Peyer's patch (tissue), 4 donors: ENCODE data around the gene SLC9A7. TPM values are rescaled to one million over a fixed set of nuclear protein-coding genes. Genes with fewer than 3 reads are reported as not detected.

Experiments used
- DNase-seq, 3 donors: peaks; one replicate each; pipeline ENCODE4 v3.0.0-alpha.2; 2017 to 2019
- H3K27ac ChIP-seq, 4 donors: fragments of 200-600 bp; sonication (generic); one replicate each; pipeline ENCODE4 v1.5.1; 2016 to 2019
- H3K27me3 ChIP-seq, 2 donors: fragments of 200-600 bp; sonication (generic); one replicate each; pipeline ENCODE4 v1.5.1; 2019
- H3K36me3 ChIP-seq, 3 donors: fragments of 200-600 bp; sonication (generic); one replicate each; pipeline ENCODE4 v1.5.1; 2016 to 2019
- H3K4me1 ChIP-seq, 4 donors: fragments of 200-600 bp; sonication (generic); one replicate each; pipeline ENCODE4 v1.5.1; 2016 to 2019
- H3K4me3 ChIP-seq, 4 donors: fragments of 200-600 bp; sonication (generic); 1 replicate in 3 of 4; 2 replicates in 1 of 4; pipeline ENCODE4 v1.5.1; 2016 to 2019; ENCODE audit warnings: mild to moderate bottlenecking in 1 of 4
- H3K9me3 ChIP-seq, 4 donors: fragments of 200-600 bp; sonication (generic); one replicate each; pipeline ENCODE4 v1.5.1; 2016 to 2019; ENCODE audit warnings: mild to moderate bottlenecking in 1 of 4
- POLR2A ChIP-seq, 2 donors: fragments of 450-650 bp; IDR thresholded peaks; one replicate each; pipeline ENCODE4 v1.5.1; 2017; ENCODE audit warnings: antibody characterized with exemption in 2 of 2, mild to moderate bottlenecking in 2 of 2, moderate library complexity in 2 of 2
- total RNA-seq, 4 donors: library from RNA; depleted of rRNA; stranded (reverse); fragments of >200 nt; gene quantifications; one replicate each; pipeline ENCODE4 v1.1.0, GENCODE V29; 2016
- TF ChIP-seq, protein P1 (sequence below), 6 experiments: fragments of 450-650 bp in 4 of 6; fragments of 200-600 bp in 2 of 6; sonication (generic) in 1 of 6; IDR thresholded peaks; one replicate each; pipeline ENCODE4 v1.5.1; 2017 to 2019; ENCODE audit warnings: antibody characterized with exemption in 6 of 6, mild to moderate bottlenecking in 3 of 6, moderate library complexity in 1 of 6

SLC9A7 gene
- total RNA-seq, 4 donors from 2014 or later = 0.35 to 9.1 (median 2.2) TPM

- no peaks in the 10 kb centered on the region for H3K4me1 ChIP-seq
- no peak for DNase-seq
- no peak for TF ChIP-seq POLR2A (IDR thresholded peaks at IDR 0.05)
- TF ChIP-seq, protein P1, sequence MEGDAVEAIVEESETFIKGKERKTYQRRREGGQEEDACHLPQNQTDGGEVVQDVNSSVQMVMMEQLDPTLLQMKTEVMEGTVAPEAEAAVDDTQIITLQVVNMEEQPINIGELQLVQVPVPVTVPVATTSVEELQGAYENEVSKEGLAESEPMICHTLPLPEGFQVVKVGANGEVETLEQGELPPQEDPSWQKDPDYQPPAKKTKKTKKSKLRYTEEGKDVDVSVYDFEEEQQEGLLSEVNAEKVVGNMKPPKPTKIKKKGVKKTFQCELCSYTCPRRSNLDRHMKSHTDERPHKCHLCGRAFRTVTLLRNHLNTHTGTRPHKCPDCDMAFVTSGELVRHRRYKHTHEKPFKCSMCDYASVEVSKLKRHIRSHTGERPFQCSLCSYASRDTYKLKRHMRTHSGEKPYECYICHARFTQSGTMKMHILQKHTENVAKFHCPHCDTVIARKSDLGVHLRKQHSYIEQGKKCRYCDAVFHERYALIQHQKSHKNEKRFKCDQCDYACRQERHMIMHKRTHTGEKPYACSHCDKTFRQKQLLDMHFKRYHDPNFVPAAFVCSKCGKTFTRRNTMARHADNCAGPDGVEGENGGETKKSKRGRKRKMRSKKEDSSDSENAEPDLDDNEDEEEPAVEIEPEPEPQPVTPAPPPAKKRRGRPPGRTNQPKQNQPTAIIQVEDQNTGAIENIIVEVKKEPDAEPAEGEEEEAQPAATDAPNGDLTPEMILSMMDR (IDR thresholded peaks at IDR 0.05) = no peak
- H3K36me3 ChIP-seq = no peaks in the 10 kb centered on the region
- H3K4me3 ChIP-seq = no peak overlapping the region
- no peaks in the 10 kb centered on the region for H3K9me3 ChIP-seq
- H3K27me3 ChIP-seq = no peaks in the 10 kb centered on the region
- no peak overlapping the region for H3K27ac ChIP-seq
Measured at GRCh38 chrX:46636223-46636622, 122.7 kb downstream of the SLC9A7 start.

DNA sequence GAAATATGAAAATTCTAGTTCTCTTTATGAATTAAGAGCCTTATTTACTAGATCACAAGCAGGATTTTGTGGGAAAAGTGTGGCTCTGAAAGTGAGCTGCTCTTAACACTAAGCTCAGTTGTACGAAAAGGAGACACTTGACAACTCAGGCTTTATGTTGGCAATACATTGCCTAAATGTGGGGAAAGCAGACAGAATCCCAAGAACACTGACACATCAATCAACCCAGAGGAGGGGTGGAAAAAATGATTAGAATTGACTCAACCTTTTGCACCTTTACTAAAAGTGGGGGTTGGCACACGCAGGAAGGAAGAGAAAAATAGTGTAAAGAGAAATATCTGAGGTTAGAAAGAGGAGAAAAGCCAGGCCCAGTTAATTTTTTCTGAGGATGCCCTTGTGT, 123.7 kb downstream of the SLC9A7 start:
- Histone ChIP-seq H3K36me3 (no peaks in the 10 kb centered on the region), H3K4me3 (no peak overlapping the region), H3K4me1 (no peaks in the 10 kb centered on the region), H3K9me3 (no peaks in the 10 kb centered on the region), H3K27ac (no peak overlapping the region), H3K27me3 (no peaks in the 10 kb centered on the region)
- no peak for DNase-seq
- TF ChIP-seq, protein P1 (IDR thresholded peaks at IDR 0.05) = no peak
- TF ChIP-seq POLR2A (IDR thresholded peaks at IDR 0.05) = no peak

- TF ChIP-seq, protein P1 (IDR thresholded peaks at IDR 0.05) = no peak
- no peak for TF ChIP-seq POLR2A (IDR thresholded peaks at IDR 0.05)
- no peaks in the 10 kb centered on the region for H3K27me3 ChIP-seq
- H3K36me3 ChIP-seq = no peaks in the 10 kb centered on the region
- H3K27ac ChIP-seq = no peak overlapping the region
- no peak overlapping the region for H3K4me3 ChIP-seq
- H3K9me3 ChIP-seq = no peaks in the 10 kb centered on the region
- no peaks in the 10 kb centered on the region for H3K4me1 ChIP-seq
- no peak for DNase-seq
Measured at GRCh38 chrX:46634577-46634976, 124.3 kb downstream of the SLC9A7 start.

DNA sequence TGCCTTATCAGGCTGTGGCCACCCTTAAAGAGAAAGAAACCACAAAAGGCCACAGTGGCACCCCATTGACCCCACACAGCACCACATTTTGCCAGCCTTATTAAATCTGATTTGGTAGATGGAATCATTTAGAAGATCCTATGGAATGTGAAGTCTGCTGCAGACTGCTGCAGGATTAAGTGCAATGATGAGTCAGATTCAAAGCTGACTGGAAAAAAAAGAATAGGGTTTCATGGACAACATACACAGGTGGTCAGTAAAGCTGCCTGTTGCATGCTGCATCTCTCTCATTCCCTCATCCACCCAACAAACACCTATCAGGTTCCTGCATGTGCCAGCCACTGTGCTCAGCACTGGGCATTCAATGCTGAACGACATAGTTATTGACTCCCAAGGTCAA, 128.8 kb downstream of the SLC9A7 start:
- no peak for DNase-seq
- H3K9me3 ChIP-seq = no peaks in the 10 kb centered on the region
- H3K27me3 ChIP-seq = no peaks in the 10 kb centered on the region
- H3K27ac ChIP-seq = no peak overlapping the region
- no peak overlapping the region for H3K4me3 ChIP-seq
- TF ChIP-seq, protein P1 (IDR thresholded peaks at IDR 0.05) = no peak
- no peak for TF ChIP-seq POLR2A (IDR thresholded peaks at IDR 0.05)
- H3K4me1 ChIP-seq = no peaks in the 10 kb centered on the region
- no peaks in the 10 kb centered on the region for H3K36me3 ChIP-seq

DNA sequence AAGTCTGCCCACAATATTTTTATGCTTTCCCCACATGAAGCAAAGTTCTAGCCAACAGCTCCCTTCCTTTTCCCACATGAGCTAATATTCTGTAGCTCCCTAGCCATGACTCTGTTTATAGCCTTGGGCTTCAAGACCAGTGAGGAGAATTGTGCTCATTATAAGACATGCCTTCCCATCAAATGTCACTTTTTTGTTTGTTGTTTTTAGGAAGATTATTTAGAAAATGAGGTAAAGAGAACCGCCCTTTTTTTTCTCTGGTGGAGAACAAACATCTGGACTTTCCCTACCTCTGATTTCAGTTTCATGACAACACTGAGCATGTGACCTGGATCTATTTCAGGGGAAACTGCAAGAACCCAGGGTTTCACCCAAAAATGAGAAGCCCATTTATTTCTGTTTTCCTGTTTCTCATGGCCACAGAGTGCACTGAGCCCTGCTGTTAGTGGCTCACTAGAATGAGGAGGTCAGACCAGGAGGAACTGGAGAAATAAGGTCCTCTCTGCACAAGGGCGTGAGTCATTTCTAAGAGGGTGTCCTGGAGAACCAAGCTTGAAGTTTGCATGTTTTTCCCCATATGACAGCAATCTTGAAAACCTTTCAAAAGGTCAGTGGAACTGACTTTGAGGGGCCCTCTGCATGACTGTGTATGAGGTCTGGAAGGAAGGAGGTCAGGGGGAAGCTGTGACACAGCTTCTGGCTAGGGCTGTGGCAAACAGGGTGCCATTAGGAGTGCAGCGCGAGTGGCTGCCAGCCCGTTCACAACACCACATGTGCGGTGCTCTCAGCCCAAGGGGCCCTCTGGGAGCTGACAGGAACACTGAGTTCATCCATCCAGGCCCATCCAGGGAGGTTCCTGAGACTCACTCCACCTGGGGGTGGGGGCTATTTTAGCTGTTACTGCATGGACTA, 130.2 kb downstream of the SLC9A7 start:
- Histone ChIP-seq H3K4me1 (no peaks in the 10 kb centered on the region), H3K4me3 (no peak overlapping the region), H3K9me3 (no peaks in the 10 kb centered on the region), H3K27ac (peak overlapping the region in 3 of 4 donors; percentile 34 to 66 (median 56)), H3K27me3 (no peaks in the 10 kb centered on the region), H3K36me3 (no peaks in the 10 kb centered on the region)
- peak in 1 of 3 donors; percentile 51 for DNase-seq
- TF ChIP-seq, protein P1 (IDR thresholded peaks at IDR 0.05) = no peak
- TF ChIP-seq POLR2A (IDR thresholded peaks at IDR 0.05) = no peak
